HepG2 (cell line): ENCODE measurements around the gene IFNA4. TPM values are rescaled to one million over a fixed set of nuclear protein-coding genes. Genes with fewer than 3 reads are reported as not detected.

Experiments used
- ATAC-seq: fragments of 200-7000 bp; cut with Tn5 transposase; 3 replicates; pipeline ENCODE4 v1.9.1; 2020; ENCODE audit warnings: mild to moderate bottlenecking, moderate library complexity
- BruUV-seq: library from RNA; stranded (reverse); fragments of 400-500 nt; replicated peaks from 2 replicates; lab custom pipeline; 2021; lab: Mats Ljungman, UMichigan
- CTCF ChIA-PET: fragments of 300-600 bp; formaldehyde crosslinking; extraction: SDS; loops from one replicate; lab custom pipeline; 2021; ENCODE audit warnings: low total read pairs, inconsistent platforms, low intra/inter-chr PET ratio; lab: Yijun Ruan, JAX
- POLR2A ChIA-PET: fragments of 350-600 bp; sonication (Branson Sonifier 250); formaldehyde crosslinking; loops from one replicate; lab custom pipeline; 2020; ENCODE audit warnings: antibody characterized with exemption, inconsistent platforms; lab: Yijun Ruan, JAX
- DNase-seq: peaks from one replicate; pipeline ENCODE4 v3.0.0-alpha.2; 2015; ENCODE audit warnings: low spot score
- FAIRE-seq: peaks from 3 replicates; lab custom pipeline; 2011; peaks lifted over from hg19 to GRCh38; lab: Jason Lieb, UNC
- H2AFZ ChIP-seq: one replicate; pipeline ENCODE4 v1.6.1; 2011; ENCODE audit warnings: low read length, inconsistent platforms
- H3K27ac ChIP-seq: fragments of 300-600 bp; 3 replicates; pipeline ENCODE4 v1.8.0; 2011; ENCODE audit warnings: mixed run types, mild to moderate bottlenecking, mixed read lengths, low read length, inconsistent platforms; ENCODE audit not compliant: insufficient read depth; ENCODE audit errors: extremely low read length
- H3K27me3 ChIP-seq, 2 experiments: fragments of 200-600 bp in 1 of 2; 2 replicates in 1 of 2; 3 replicates in 1 of 2; pipeline versions ENCODE4 v1.6.0 to v1.8.0; 2011; ENCODE audit warnings: low read length in 2 of 2, mild to moderate bottlenecking in 2 of 2, moderate library complexity in 2 of 2, inconsistent platforms in 1 of 2; ENCODE audit not compliant: insufficient read depth in 2 of 2, control insufficient read depth in 1 of 2
- H3K36me3 ChIP-seq, 2 experiments: fragments of 200-600 bp in 1 of 2; replicated peaks in 1 of 2; 2 replicates in 1 of 2; 3 replicates in 1 of 2; pipeline versions ENCODE4 v1.5.1 to v1.8.0; 2011; ENCODE audit warnings: low read length in 2 of 2, inconsistent platforms in 1 of 2; ENCODE audit not compliant: insufficient read depth in 2 of 2, control insufficient read depth in 1 of 2
- H3K4me1 ChIP-seq: 2 replicates; pipeline ENCODE4 v1.5.1; 2012; ENCODE audit warnings: low read length, inconsistent platforms; ENCODE audit not compliant: insufficient read depth
- H3K4me2 ChIP-seq: 2 replicates; pipeline ENCODE4 v1.6.0; 2011; ENCODE audit warnings: low read depth, low read length, inconsistent platforms
- H3K4me3 ChIP-seq, 3 experiments: fragments of 200-600 bp in 1 of 3; sonication (generic), shearing (Covaris generic) in 1 of 3; replicated peaks in 1 of 3; 2 replicates each; pipeline ENCODE4 v1.5.1; 2011 to 2016; ENCODE audit warnings: low read length in 3 of 3, inconsistent platforms in 2 of 3, low read depth in 2 of 3, mild to moderate bottlenecking in 2 of 3, control low read depth in 1 of 3, mixed read lengths in 1 of 3; ENCODE audit not compliant: insufficient read depth in 1 of 3
- H3K79me2 ChIP-seq: one replicate; pipeline ENCODE4 v1.6.1; 2011; ENCODE audit warnings: low read length, inconsistent platforms; ENCODE audit not compliant: insufficient read depth
- H3K9ac ChIP-seq: 2 replicates; pipeline ENCODE4 v1.6.0; 2011; ENCODE audit warnings: mild to moderate bottlenecking, low read depth, low read length, inconsistent platforms; ENCODE audit not compliant: insufficient read depth
- H3K9me3 ChIP-seq: 2 replicates; pipeline ENCODE4 v1.5.1; 2012; ENCODE audit warnings: mild to moderate bottlenecking, low read length
- H4K20me1 ChIP-seq: 2 replicates; pipeline ENCODE4 v1.6.0; 2011; ENCODE audit warnings: inconsistent platforms, mild to moderate bottlenecking, low read length, moderate library complexity; ENCODE audit not compliant: insufficient read depth
- CBX5 ChIP-seq: sonication (generic); formaldehyde crosslinking; IDR thresholded peaks from 2 replicates; pipeline ENCODE4 v1.4.0; 2020; ENCODE audit warnings: missing genetic modification reagents, borderline replicate concordance
- FOXP4 ChIP-seq: sonication (generic); formaldehyde crosslinking; IDR thresholded peaks from 2 replicates; pipeline ENCODE4 v1.4.0; 2020; ENCODE audit warnings: missing genetic modification reagents
- HNF1A ChIP-seq, 2 experiments: sonication (generic) in 1 of 2; formaldehyde crosslinking in 1 of 2; IDR thresholded peaks; 2 replicates each; pipeline versions ENCODE4 v1.4.0 to v1.6.1; 2016 to 2020; ENCODE audit warnings: borderline replicate concordance in 1 of 2, low read depth in 1 of 2, mild to moderate bottlenecking in 1 of 2, missing genetic modification reagents in 1 of 2
- NCOA1 ChIP-seq: sonication (generic); formaldehyde crosslinking; IDR thresholded peaks from 2 replicates; pipeline ENCODE4 v1.9.0; 2021; ENCODE audit warnings: missing genetic modification reagents
- PREB ChIP-seq: sonication (generic); formaldehyde crosslinking; IDR thresholded peaks from 2 replicates; pipeline ENCODE4 v1.4.0; 2020; ENCODE audit warnings: missing genetic modification reagents
- TP53 ChIP-seq: sonication (generic); formaldehyde crosslinking; conservative IDR thresholded peaks from 2 replicates; pipeline ENCODE4 v1.4.0; 2020; ENCODE audit warnings: missing genetic modification reagents
- WIZ ChIP-seq: sonication (generic); formaldehyde crosslinking; IDR thresholded peaks from 2 replicates; pipeline ENCODE4 v1.5.1; 2020; ENCODE audit warnings: mild to moderate bottlenecking, missing genetic modification reagents
- ZFP62 ChIP-seq: sonication (generic); formaldehyde crosslinking; IDR thresholded peaks from 2 replicates; pipeline ENCODE4 v1.4.0; 2020; ENCODE audit warnings: missing genetic modification reagents
- ZMAT5 ChIP-seq: sonication (generic); formaldehyde crosslinking; IDR thresholded peaks from 2 replicates; pipeline ENCODE4 v1.5.0; 2020; ENCODE audit warnings: mild to moderate bottlenecking, low read depth, missing genetic modification reagents, borderline replicate concordance
- ZNF33B ChIP-seq: sonication (generic); formaldehyde crosslinking; IDR thresholded peaks from 2 replicates; pipeline ENCODE4 v1.5.1; 2020; ENCODE audit warnings: mild to moderate bottlenecking, missing genetic modification reagents
- ZNF816 ChIP-seq: sonication (generic); formaldehyde crosslinking; IDR thresholded peaks from 2 replicates; pipeline ENCODE4 v1.8.0; 2022; ENCODE audit warnings: missing genetic modification reagents, mild to moderate bottlenecking, borderline replicate concordance
- whole genome bisulfite sequencing: methylation state at CpG from one replicate; pipeline ENCODE4 v1.1.6; 2017; ENCODE audit warnings: low lambda C conversion rate; 5-methylcytosine and 5-hydroxymethylcytosine counted together
- in situ Hi-C: cut with HindIII; loops from 2 replicates; pipeline ENCODE4 v1.10.0; 2017; ENCODE audit warnings: low pct_unique_long_range_greater_than_20kb; ENCODE audit not compliant: extremely low pct_ligation_motif_present
- intact Hi-C: fragments of 100-400 bp; cut with micrococcal nuclease; formaldehyde crosslinking; loops from one replicate; pipeline ENCODE4 v1.10.0; 2022; ENCODE audit not compliant: unreplicated experiment
- polyA plus RNA-seq, 8 experiments: library from polyadenylated mRNA; depleted of rRNA in 3 of 8; stranded (reverse) in 7 of 8; unstranded in 1 of 8; fragments of >200 nt; fragmentation: Illumina TruSeq in 4 of 8; extraction: Trizol in 4 of 8; gene quantifications; 2 replicates each; pipeline versions ENCODE4 v1.2.1 to v1.2.3, GENCODE V29; 2011 to 2016; ENCODE audit warnings: low read depth in 4 of 8, missing spikeins in 1 of 8, mixed read lengths in 1 of 8; ENCODE audit not compliant: insufficient read depth in 1 of 8
- total RNA-seq, 5 experiments: library from RNA; depleted of rRNA; stranded (reverse); fragments of >200 nt; fragmentation: Illumina TruSeq; extraction: Trizol; gene quantifications; 2 replicates each; pipeline ENCODE4 v1.2.3, GENCODE V29; 2016; ENCODE audit warnings: low read depth in 1 of 5

IFNA4 gene
- total and polyA plus RNA-seq, 2 of the 13 experiments (the other 11 are each of a cell fraction or from before 2014, with no cell fraction given), result not detected

GRCh38 chr9:21160178-21160577, 27.2 kb downstream of the IFNA4 start:
- no TSS peak for BruUV-seq
- Histone ChIP-seq H3K27ac (no peak overlapping the region), H2AFZ (no peak overlapping the region), H4K20me1 (no peaks in the 10 kb centered on the region), H3K9ac (no peak overlapping the region), H3K9me3 (no peaks in the 10 kb centered on the region), H3K4me3 (no peak overlapping the region), H3K79me2 (no peaks in the 10 kb centered on the region), H3K36me3 (no peaks in the 10 kb centered on the region), H3K27me3 (no peaks in the 10 kb centered on the region), H3K4me2 (no peak overlapping the region), H3K4me1 (no peaks in the 10 kb centered on the region)
- WGBS, result 6% methylated on average over 1 of the region's 1 CpG
- in situ Hi-C loops (no loop called here), intact Hi-C loops (no loop called here)
- no peak for TF ChIP-seq ZNF816 (CRISPR knock-in tag)
- TF ChIP-seq TP53 (CRISPR knock-in tag), result no peak
- no peak for TF ChIP-seq ZFP62 (CRISPR knock-in tag)
- no peak for TF ChIP-seq ZMAT5 (CRISPR knock-in tag)
- no peak for TF ChIP-seq NCOA1 (CRISPR knock-in tag)
- TF ChIP-seq CBX5 (CRISPR knock-in tag), result no peak
- POLR2A ChIA-PET, result no interaction called here
- CTCF ChIA-PET, result no interaction called here
- no peak for FAIRE-seq
- no peak for ATAC-seq
- DNase-seq, result no peak

- Histone ChIP-seq H3K79me2 (no peaks in the 10 kb centered on the region), H3K4me3 (no peak overlapping the region), H4K20me1 (no peaks in the 10 kb centered on the region), H3K9ac (no peak overlapping the region), H3K4me1 (no peaks in the 10 kb centered on the region), H3K27me3 (no peaks in the 10 kb centered on the region), H3K9me3 (no peaks in the 10 kb centered on the region), H3K27ac (no peak overlapping the region), H2AFZ (no peak overlapping the region), H3K4me2 (no peak overlapping the region), H3K36me3 (no peaks in the 10 kb centered on the region)
- in situ Hi-C loops, result no loop called here
- no peak for DNase-seq
- no peak for ATAC-seq
- BruUV-seq, result no TSS peak
- CTCF ChIA-PET, result no interaction called here
- FAIRE-seq, result no peak
- intact Hi-C loops, result no loop called here
- WGBS, result 4% methylated on average over 2 of the region's 2 CpGs
- POLR2A ChIA-PET, result no interaction called here
- TF ChIP-seq PREB (CRISPR knock-in tag) (no peak), WIZ (no peak), ZNF33B (CRISPR knock-in tag) (no peak), FOXP4 (no peak), HNF1A (IDR thresholded peaks at IDR 0.05; ENCODE audit: low read depth) (no peak), HNF1A (CRISPR knock-in tag; IDR thresholded peaks at IDR 0.05; ENCODE audit: borderline replicate concordance) (no peak)
Observed at GRCh38 chr9:21155501-21155900, 31.9 kb downstream of the IFNA4 start.
